Measurements from ENCODE around the gene NDOR1. TPM values are rescaled to one million over a fixed set of nuclear protein-coding genes. Genes with fewer than 3 reads are reported as not detected.

Gene NDOR1
- total and polyA plus RNA-seq, 2 experiments from 2014 or later, result 8.5 to 12.4 TPM

DNA sequence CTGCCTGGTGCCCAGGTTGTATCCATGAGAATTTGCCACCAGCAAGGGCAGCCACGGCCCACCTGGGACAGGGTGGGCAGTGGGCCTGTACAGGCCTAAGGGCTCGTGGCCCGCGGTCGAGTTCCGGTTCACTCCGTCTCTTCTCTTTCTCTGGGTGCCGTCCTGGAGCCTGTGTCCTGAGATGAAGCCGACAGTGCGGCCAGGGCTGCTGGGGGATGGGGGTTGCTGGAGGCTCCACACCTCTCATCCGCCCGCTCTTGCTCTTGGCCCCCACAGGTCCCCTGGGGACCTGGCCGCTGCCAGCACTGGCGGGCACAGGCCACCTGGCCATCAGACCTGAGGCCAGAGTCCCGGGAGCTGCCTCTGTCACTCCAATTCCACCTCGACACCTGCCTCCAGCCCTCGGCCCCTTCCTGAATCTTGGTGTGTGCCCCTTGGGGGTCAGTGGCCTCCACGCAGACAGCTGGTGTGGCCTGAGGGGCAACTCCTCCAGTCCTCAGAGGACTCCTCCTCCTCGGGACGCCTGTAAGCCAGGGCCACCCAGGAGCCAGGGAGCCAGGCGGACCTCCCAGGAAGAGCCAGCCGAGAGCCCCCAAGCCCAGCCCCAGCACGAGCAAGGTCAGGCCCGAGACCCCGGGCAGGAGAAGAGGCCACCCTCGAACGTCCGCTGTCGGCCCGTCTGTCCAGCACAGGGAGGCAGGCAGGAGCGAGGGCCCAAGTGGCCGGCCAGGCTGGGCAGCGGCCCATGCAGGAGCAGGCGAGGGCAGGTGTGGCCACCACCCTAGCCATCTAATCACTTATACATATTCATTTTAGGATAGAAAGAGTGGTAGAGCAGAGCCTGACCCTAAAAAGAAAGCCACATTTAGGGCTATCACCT, 40.9 kb upstream of the NDOR1 start:
- H3K4me2 ChIP-seq (ENCODE audit: unreplicated experiment), result no peak overlapping the region
- H3K27ac ChIP-seq, result no peak overlapping the region
- no peaks in the 10 kb centered on the region for H4K20me1 ChIP-seq (ENCODE audit: insufficient read depth)
- H3F3A ChIP-seq (ENCODE audit: insufficient read depth), result no peaks in the 10 kb centered on the region
- no peak overlapping the region for H3K9ac ChIP-seq
- no peak for DNase-seq
- no peaks in the 10 kb centered on the region for H3K79me2 ChIP-seq (ENCODE audit: insufficient read depth)
- 46 to 57% methylated on average over 33 to 34 of the region's 34 CpGs for WGBS, 2 experiments (ENCODE audit: low coverage in 1 of 2, low lambda C conversion rate in 2 of 2, missing lambda C conversion rate in 2 of 2)
- no peaks in the 10 kb centered on the region for H3K36me3 ChIP-seq (ENCODE audit: low read depth)
- H3K9me2 ChIP-seq (ENCODE audit: insufficient read depth), result no peaks in the 10 kb centered on the region
- no peaks in the 10 kb centered on the region for H3K4me1 ChIP-seq (ENCODE audit: insufficient read depth)
- TF ChIP-seq EZH2phosphoT487 (IDR thresholded peaks at IDR 0.05; ENCODE audit: insufficient read depth, low read depth) (no peak), EZH2 (IDR thresholded peaks at IDR 0.05; ENCODE audit: insufficient read depth, poor library complexity, severe bottlenecking) (no peak)
- H2AFZ ChIP-seq, result no peak overlapping the region
- in situ Hi-C loops (cut with MboI), result no loop called here
- no peak overlapping the region for H3K4me3 ChIP-seq
- no peaks in the 10 kb centered on the region for H3K9me3 ChIP-seq (ENCODE audit: low read depth)
- peaks cover 45% of the 10 kb centered on the region for H3K27me3 ChIP-seq (replicated peaks; ENCODE audit: insufficient read depth)

DNA sequence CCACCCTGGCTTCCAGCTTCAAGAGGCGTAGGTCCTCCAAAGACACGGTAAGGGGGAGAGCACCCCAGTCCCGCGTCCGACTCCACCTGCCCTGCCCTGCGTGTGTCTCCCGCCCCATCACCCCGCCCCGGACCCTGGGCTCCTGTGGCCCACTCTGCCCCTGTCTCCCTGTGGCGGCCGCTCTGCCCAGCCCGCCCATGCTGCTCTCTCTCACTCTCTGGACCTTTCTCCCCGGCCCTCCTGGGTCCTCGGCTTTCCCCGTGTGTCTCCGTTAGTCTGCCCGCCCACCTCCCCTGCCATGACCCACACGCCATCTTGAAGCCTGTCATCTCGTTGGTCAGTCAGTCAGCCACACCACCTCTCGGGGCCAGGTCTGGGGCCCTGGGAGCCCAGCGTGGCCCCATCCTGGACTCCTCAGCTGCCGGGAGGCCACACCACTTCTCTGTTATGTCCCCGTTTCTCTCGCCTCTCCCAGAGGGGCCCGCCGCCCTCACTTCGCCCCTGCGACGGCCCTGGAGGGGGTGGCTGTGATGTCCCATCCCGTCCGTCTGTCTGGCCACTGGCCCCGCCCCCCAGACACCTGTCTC, 40.2 kb upstream of the NDOR1 start:
- Histone ChIP-seq H3K9me3 (ENCODE audit: low read depth) (no peaks in the 10 kb centered on the region), H3K9ac (no peak overlapping the region), H3K79me2 (ENCODE audit: insufficient read depth) (no peaks in the 10 kb centered on the region), H3F3A (ENCODE audit: insufficient read depth) (no peaks in the 10 kb centered on the region), H3K27ac (no peak overlapping the region), H3K4me3 (no peak overlapping the region), H3K27me3 (replicated peaks; ENCODE audit: insufficient read depth) (peaks cover 39% of the 10 kb centered on the region), H3K36me3 (ENCODE audit: low read depth) (no peaks in the 10 kb centered on the region), H4K20me1 (ENCODE audit: insufficient read depth) (no peaks in the 10 kb centered on the region), H3K4me2 (ENCODE audit: unreplicated experiment) (no peak overlapping the region), H3K4me1 (ENCODE audit: insufficient read depth) (no peaks in the 10 kb centered on the region), H3K9me2 (ENCODE audit: insufficient read depth) (no peaks in the 10 kb centered on the region), H2AFZ (no peak overlapping the region)
- WGBS, 2 experiments (ENCODE audit: low coverage in 1 of 2, low lambda C conversion rate in 2 of 2, missing lambda C conversion rate in 2 of 2), result 54 to 64% methylated on average over 17 to 32 of the region's 32 CpGs
- in situ Hi-C loops (cut with MboI), result no loop called here
- DNase-seq, result no peak
- TF ChIP-seq EZH2 (IDR thresholded peaks at IDR 0.05; ENCODE audit: insufficient read depth, poor library complexity, severe bottlenecking), result no peak
- TF ChIP-seq EZH2phosphoT487 (IDR thresholded peaks at IDR 0.05; ENCODE audit: insufficient read depth, low read depth), result no peak

DNA sequence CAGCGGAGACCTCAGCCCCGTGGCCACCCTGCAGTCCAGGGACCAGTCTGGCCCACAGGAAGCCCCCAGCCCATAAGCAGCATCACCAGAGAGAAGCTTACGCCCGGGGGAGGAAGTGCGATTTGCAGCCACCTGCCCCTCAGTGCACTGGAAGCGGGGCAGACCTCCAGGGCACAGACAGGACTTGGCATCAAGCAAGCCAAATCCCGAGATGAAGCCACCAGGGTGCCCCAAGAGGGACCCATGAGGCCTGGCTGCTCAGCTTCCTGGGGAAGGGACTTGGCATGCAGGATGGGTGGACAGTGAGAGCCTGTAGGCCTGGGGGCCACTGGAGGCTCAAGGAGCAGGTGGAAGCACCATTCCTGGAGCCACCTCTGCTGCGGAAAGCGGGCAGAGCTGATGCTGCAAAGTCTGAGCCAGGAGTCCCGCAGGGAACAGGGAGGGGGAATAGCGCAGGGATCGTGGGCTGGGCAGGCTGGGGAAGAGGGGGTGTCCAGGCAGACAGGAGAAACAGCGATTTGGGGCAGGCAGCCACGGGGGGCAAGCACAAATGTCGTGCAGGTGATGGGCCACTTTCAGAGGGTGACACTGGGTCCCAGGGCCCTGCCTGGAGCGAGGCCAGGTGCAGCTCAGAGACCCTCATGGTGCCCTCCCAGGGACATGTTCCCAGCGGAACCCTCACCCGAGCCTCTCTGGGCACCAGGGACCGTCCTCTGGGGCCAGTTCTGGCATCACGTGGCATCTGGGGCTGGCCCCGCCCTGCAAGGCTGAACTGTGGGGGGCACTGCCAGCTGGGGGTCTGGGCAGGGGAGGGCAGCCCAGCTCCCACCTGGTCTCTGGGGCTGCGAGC, 38.9 kb upstream of the NDOR1 start:
- TF ChIP-seq EZH2phosphoT487 (IDR thresholded peaks at IDR 0.05; ENCODE audit: insufficient read depth, low read depth) (no peak), EZH2 (IDR thresholded peaks at IDR 0.05; ENCODE audit: insufficient read depth, poor library complexity, severe bottlenecking) (peak; percentile 35)
- H3K27ac ChIP-seq, result no peak overlapping the region
- DNase-seq, result no peak
- in situ Hi-C loops (cut with MboI), result no loop called here
- H3K4me1 ChIP-seq (ENCODE audit: insufficient read depth), result no peaks in the 10 kb centered on the region
- WGBS, 2 experiments (ENCODE audit: low coverage in 1 of 2, low lambda C conversion rate in 2 of 2, missing lambda C conversion rate in 2 of 2), result 43 to 55% methylated on average over 18 to 21 of the region's 22 CpGs
- no peak overlapping the region for H3K4me2 ChIP-seq (ENCODE audit: unreplicated experiment)
- H2AFZ ChIP-seq, result no peak overlapping the region
- H3K79me2 ChIP-seq (ENCODE audit: insufficient read depth), result no peaks in the 10 kb centered on the region
- no peaks in the 10 kb centered on the region for H3K9me3 ChIP-seq (ENCODE audit: low read depth)
- H3K27me3 ChIP-seq (replicated peaks; ENCODE audit: insufficient read depth), result peaks cover 43% of the 10 kb centered on the region
- no peak overlapping the region for H3K4me3 ChIP-seq
- H3K9me2 ChIP-seq (ENCODE audit: insufficient read depth), result no peaks in the 10 kb centered on the region
- H3F3A ChIP-seq (ENCODE audit: insufficient read depth), result no peaks in the 10 kb centered on the region
- no peaks in the 10 kb centered on the region for H4K20me1 ChIP-seq (ENCODE audit: insufficient read depth)
- H3K36me3 ChIP-seq (ENCODE audit: low read depth), result no peaks in the 10 kb centered on the region
- no peak overlapping the region for H3K9ac ChIP-seq

DNA sequence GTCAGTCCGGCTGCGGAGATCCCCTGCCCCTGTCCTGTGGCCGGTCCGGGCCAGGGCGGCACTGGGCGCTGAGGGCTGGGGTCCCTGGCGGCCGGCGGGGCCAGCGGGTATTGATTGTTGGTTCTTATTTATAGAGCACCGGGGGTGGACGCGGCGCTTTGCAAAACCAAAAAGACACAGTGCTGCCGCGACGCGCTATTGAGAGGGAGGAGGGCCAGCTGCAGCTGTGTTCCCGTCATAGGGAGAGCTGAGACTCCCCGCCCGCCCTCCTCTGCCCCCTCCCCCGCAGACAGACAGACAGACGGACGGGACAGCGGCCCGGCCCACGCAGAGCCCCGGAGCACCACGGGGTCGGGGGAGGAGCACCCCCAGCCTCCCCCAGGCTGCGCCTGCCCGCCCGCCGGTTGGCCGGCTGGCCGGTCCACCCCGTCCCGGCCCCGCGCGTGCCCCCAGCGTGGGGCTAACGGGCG, 38.2 kb upstream of the NDOR1 start:
- Histone ChIP-seq H3K4me3 (no peak overlapping the region), H3K9me3 (ENCODE audit: low read depth) (no peaks in the 10 kb centered on the region), H4K20me1 (ENCODE audit: insufficient read depth) (no peaks in the 10 kb centered on the region), H3K9me2 (ENCODE audit: insufficient read depth) (no peaks in the 10 kb centered on the region), H3K79me2 (ENCODE audit: insufficient read depth) (no peaks in the 10 kb centered on the region), H3K27ac (no peak overlapping the region), H3K4me1 (ENCODE audit: insufficient read depth) (no peaks in the 10 kb centered on the region), H3K27me3 (replicated peaks; ENCODE audit: insufficient read depth) (peaks cover 38% of the 10 kb centered on the region), H3K4me2 (ENCODE audit: unreplicated experiment) (no peak overlapping the region), H3F3A (ENCODE audit: insufficient read depth) (no peaks in the 10 kb centered on the region), H3K36me3 (ENCODE audit: low read depth) (no peaks in the 10 kb centered on the region), H2AFZ (no peak overlapping the region), H3K9ac (no peak overlapping the region)
- TF ChIP-seq EZH2phosphoT487 (IDR thresholded peaks at IDR 0.05; ENCODE audit: insufficient read depth, low read depth), result no peak
- peak; percentile 32 for TF ChIP-seq EZH2 (IDR thresholded peaks at IDR 0.05; ENCODE audit: insufficient read depth, poor library complexity, severe bottlenecking)
- 29 to 31% methylated on average over 17 to 34 of the region's 44 CpGs for WGBS, 2 experiments (ENCODE audit: low coverage in 1 of 2, low lambda C conversion rate in 2 of 2, missing lambda C conversion rate in 2 of 2)
- peak; percentile 9 for DNase-seq
- in situ Hi-C loops (cut with MboI), result no loop called here

All from GM23248 (cell line).